Breast epithelium (tissue), 3 donors: ENCODE results near the gene TM9SF4.

Experiments
- POLR2A ChIP-seq: fragments of 450-650 bp; IDR thresholded peaks from one replicate; pipeline ENCODE4 v1.6.1; 2016; ENCODE audit warnings: antibody characterized with exemption, mild to moderate bottlenecking, moderate library complexity
- POLR2AphosphoS5 ChIP-seq, 3 donors: sonication (generic); formaldehyde crosslinking; IDR thresholded peaks; one replicate each; pipeline ENCODE4 v1.6.1; 2017; ENCODE audit warnings: antibody characterized with exemption in 3 of 3
- TF ChIP-seq, protein P1 (sequence below), 3 donors: fragments of 450-650 bp; IDR thresholded peaks; one replicate each; pipeline ENCODE4 v1.5.1; 2016 to 2017; ENCODE audit warnings: antibody characterized with exemption in 3 of 3, mild to moderate bottlenecking in 3 of 3, moderate library complexity in 3 of 3

DNA sequence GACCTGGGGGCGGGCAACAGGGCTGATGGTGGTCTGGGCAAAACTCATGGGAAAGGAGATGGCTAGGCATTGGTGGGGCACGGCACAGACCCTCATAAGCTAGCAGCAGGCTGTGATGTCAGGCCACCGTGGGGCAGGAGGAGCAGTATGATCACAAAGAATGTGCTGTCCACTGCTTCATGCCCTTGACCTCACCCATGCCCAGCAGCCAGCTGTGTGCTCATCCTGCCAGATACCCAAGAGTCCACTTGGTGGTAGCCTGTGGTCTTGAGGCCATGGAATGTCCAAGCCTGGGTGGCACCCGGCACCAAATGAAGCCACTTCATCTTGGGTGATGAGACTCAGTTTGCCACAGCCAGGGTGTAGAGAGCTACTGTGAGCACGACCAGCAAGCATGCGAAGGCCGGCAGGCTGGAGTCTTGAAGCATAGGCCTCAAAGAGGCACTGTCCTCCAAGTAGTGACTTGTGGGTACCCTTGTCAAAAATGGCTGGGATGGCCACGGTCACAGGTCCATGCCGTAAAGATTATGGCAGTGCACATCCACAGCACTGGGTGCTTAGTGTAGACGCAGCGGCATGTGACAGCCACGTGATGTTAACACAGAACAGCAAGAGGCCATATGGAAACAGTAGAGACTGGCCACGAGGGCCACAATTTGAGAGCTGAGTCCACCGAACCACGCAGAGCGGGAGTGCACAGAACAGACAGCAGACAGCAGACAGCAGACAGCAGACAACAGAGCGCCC, 79.0 kb downstream of the TM9SF4 start:
- TF ChIP-seq, protein P1, sequence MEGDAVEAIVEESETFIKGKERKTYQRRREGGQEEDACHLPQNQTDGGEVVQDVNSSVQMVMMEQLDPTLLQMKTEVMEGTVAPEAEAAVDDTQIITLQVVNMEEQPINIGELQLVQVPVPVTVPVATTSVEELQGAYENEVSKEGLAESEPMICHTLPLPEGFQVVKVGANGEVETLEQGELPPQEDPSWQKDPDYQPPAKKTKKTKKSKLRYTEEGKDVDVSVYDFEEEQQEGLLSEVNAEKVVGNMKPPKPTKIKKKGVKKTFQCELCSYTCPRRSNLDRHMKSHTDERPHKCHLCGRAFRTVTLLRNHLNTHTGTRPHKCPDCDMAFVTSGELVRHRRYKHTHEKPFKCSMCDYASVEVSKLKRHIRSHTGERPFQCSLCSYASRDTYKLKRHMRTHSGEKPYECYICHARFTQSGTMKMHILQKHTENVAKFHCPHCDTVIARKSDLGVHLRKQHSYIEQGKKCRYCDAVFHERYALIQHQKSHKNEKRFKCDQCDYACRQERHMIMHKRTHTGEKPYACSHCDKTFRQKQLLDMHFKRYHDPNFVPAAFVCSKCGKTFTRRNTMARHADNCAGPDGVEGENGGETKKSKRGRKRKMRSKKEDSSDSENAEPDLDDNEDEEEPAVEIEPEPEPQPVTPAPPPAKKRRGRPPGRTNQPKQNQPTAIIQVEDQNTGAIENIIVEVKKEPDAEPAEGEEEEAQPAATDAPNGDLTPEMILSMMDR (IDR thresholded peaks at IDR 0.05): no peak
- no peak for TF ChIP-seq POLR2A
- TF ChIP-seq POLR2AphosphoS5 (IDR thresholded peaks at IDR 0.05): no peak
